K562 (cell line): ENCODE results near the gene ATXN10. TPM values are rescaled to one million over a fixed set of nuclear protein-coding genes. Genes with fewer than 3 reads are reported as not detected.

Experiments
- REST ChIP-seq, 2 experiments: fragments of 450-650 bp; formaldehyde crosslinking in 1 of 2; IDR thresholded peaks; 2 replicates each; pipeline versions ENCODE4 v1.4.0 to v1.6.1; 2014 to 2020; ENCODE audit warnings: mild to moderate bottlenecking in 2 of 2, borderline replicate concordance in 1 of 2, low read depth in 1 of 2
- RHOXF2B ChIP-seq: fragments of 250-450 bp; sonication (Bioruptor Pico); conservative IDR thresholded peaks from 2 replicates; pipeline ENCODE4 v1.5.1; 2021
- THRB ChIP-seq: fragments of 450-650 bp; formaldehyde crosslinking; conservative IDR thresholded peaks from 2 replicates; pipeline ENCODE4 v1.4.0; 2022; ENCODE audit warnings: mild to moderate bottlenecking, missing genetic modification characterization
- ZNF639 ChIP-seq, 2 experiments: fragments of 200-800 bp in 1 of 2; sonication (Bioruptor generic) in 1 of 2; sonication (generic) in 1 of 2; formaldehyde crosslinking in 1 of 2; IDR thresholded peaks in 1 of 2; conservative IDR thresholded peaks in 1 of 2; 2 replicates each; pipeline versions ENCODE4 v1.5.0 to v1.6.1; 2016 to 2020; ENCODE audit warnings: missing compliant biosample characterization in 1 of 2, missing genetic modification characterization in 1 of 2, missing genetic modification reagents in 1 of 2
- polyA plus RNA-seq, 8 experiments: library from polyadenylated mRNA; depleted of rRNA in 4 of 8; stranded (reverse) in 5 of 8; unstranded in 3 of 8; fragments of >200 nt; fragmentation: Nextera tagmentation in 2 of 8; fragmentation: Illumina TruSeq in 1 of 8; extraction: Ambion mirVana in 2 of 8; extraction: Trizol in 1 of 8; gene quantifications; 2 replicates each; pipeline versions ENCODE4 v1.2.1 to v1.2.3, GENCODE V29; 2011 to 2014; ENCODE audit warnings: inconsistent platforms in 1 of 8, missing spikeins in 1 of 8
- total RNA-seq, 7 experiments: library from RNA; depleted of rRNA in 6 of 7; stranded (reverse); fragments of >200 nt in 6 of 7; fragmentation: Illumina TruSeq in 2 of 7; extraction: Trizol in 2 of 7; gene quantifications; 2 replicates each; pipeline versions ENCODE4 v1.2.1 to v1.2.3, GENCODE V29; 2011 to 2021; ENCODE audit warnings: low replicate concordance in 1 of 7

The ATXN10 gene
- total and polyA plus RNA-seq, 9 of the 15 experiments (the other 6 are each of a cell fraction or from before 2014, with no cell fraction given): 11.5 to 190 (median 33.6) TPM

DNA sequence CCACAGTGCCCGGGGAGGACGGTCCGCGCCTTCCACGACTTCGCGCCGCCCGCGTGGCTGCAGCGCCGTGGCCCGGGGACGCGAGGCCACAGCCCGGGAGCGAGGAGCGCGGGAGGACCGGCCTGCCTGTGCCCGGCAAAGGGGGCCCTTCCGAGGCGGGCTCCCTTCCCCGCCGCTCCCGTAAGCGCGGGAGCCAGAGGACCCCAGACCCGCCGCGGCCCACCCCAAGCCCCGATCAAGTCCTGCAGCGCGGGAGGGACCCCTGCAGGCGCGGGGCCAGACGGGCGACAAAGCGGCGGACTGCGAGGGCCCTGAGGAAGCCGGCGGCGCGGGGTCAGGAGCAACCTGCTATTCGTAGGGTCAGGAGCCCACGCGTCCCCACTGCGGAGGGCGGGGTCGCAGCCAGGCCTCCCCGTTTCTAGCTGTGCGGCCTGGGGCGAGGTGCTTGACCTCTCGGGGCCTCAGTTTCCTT lies 195.0 kb downstream of the ATXN10 start (continued):
- TF ChIP-seq REST (IDR thresholded peaks at IDR 0.05; ENCODE audit: borderline replicate concordance) (no peak), REST (CRISPR knock-in tag; IDR thresholded peaks at IDR 0.05; ENCODE audit: low read depth) (no peak), RHOXF2B (CRISPR knock-in tag) (no peak), THRB (CRISPR knock-in tag) (no peak), ZNF639 (CRISPR knock-in tag; conservative IDR thresholded peaks at IDR 0.05 in 1 of 2, IDR thresholded peaks at IDR 0.05 in 1 of 2) (no peak)
